Tibial nerve (tissue), 3 donors: ENCODE data around the gene BTF3L4.

Experiments used
- POLR2A ChIP-seq, 2 donors: fragments of 450-650 bp; IDR thresholded peaks; one replicate each; pipeline ENCODE4 v1.6.1; 2017; ENCODE audit warnings: antibody characterized with exemption in 2 of 2, mild to moderate bottlenecking in 2 of 2, moderate library complexity in 2 of 2
- TF ChIP-seq, protein P1 (sequence below), 5 experiments: fragments of 200-600 bp in 3 of 5; fragments of 450-650 bp in 2 of 5; sonication (generic) in 3 of 5; IDR thresholded peaks; one replicate each; pipeline ENCODE4 v1.5.1; 2016 to 2019; ENCODE audit warnings: antibody characterized with exemption in 5 of 5, mild to moderate bottlenecking in 3 of 5, moderate library complexity in 2 of 5

DNA sequence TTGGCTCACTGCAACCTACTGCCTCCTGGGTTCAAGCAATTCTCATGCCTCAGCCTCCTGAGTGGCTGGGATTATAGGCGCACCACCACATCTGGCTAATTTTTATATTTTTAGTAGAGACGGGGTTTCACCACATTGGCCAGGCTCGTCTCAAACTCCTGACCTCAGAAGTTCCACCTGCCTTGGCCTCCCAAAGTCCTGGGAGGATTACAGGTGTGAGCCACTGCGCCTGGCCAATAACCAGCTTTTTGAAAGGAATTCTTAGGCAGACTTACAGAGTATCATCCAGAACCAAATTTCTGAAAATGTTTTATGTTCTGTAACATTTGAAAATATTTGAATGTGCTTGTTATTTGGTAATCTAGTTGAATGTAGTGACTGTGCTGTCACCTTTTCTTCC, 14.6 kb downstream of the BTF3L4 start:
- TF ChIP-seq, protein P1, sequence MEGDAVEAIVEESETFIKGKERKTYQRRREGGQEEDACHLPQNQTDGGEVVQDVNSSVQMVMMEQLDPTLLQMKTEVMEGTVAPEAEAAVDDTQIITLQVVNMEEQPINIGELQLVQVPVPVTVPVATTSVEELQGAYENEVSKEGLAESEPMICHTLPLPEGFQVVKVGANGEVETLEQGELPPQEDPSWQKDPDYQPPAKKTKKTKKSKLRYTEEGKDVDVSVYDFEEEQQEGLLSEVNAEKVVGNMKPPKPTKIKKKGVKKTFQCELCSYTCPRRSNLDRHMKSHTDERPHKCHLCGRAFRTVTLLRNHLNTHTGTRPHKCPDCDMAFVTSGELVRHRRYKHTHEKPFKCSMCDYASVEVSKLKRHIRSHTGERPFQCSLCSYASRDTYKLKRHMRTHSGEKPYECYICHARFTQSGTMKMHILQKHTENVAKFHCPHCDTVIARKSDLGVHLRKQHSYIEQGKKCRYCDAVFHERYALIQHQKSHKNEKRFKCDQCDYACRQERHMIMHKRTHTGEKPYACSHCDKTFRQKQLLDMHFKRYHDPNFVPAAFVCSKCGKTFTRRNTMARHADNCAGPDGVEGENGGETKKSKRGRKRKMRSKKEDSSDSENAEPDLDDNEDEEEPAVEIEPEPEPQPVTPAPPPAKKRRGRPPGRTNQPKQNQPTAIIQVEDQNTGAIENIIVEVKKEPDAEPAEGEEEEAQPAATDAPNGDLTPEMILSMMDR (IDR thresholded peaks at IDR 0.05) = no peak
- no peak for TF ChIP-seq POLR2A (IDR thresholded peaks at IDR 0.05)
